B cell (primary cell): ENCODE measurements around the gene CLDN20. TPM values are rescaled to one million over a fixed set of nuclear protein-coding genes. Genes with fewer than 3 reads are reported as not detected.

Experiments used
- ATAC-seq: fragments of 200-7000 bp; cut with Tn5 transposase; one replicate; pipeline ENCODE4 v1.10.0; 2021; ENCODE audit warnings: low read depth, mild to moderate bottlenecking, moderate number of reproducible peaks, moderate library complexity
- CTCF ChIA-PET: fragments of 350-600 bp; sonication (Branson Sonifier 250); formaldehyde crosslinking; loops from one replicate; lab custom pipeline; 2021; ENCODE audit warnings: antibody characterized with exemption, inconsistent platforms; lab: Charles Lee
- POLR2A ChIA-PET: fragments of 350-600 bp; sonication (Branson Sonifier 250); formaldehyde crosslinking; loops from one replicate; lab custom pipeline; 2021; ENCODE audit warnings: antibody characterized with exemption; lab: Charles Lee
- DNase-seq: peaks from one replicate; pipeline ENCODE4 v3.0.0; 2013
- H2AFZ ChIP-seq: 2 replicates; pipeline ENCODE4 v1.6.1; 2012; ENCODE audit warnings: mild to moderate bottlenecking, low read depth, low read length; ENCODE audit not compliant: insufficient read depth, poor library complexity, severe bottlenecking
- H3K27ac ChIP-seq, 2 donors: 1 replicate in 1 of 2; 2 replicates in 1 of 2; pipeline ENCODE4 v1.5.1; 2012 to 2013; ENCODE audit warnings: low read length in 2 of 2, mild to moderate bottlenecking in 2 of 2, moderate library complexity in 1 of 2
- H3K27me3 ChIP-seq, 4 experiments: fragments of 200-600 bp in 1 of 4; sonication (generic) in 1 of 4; replicated peaks in 1 of 4; 1 replicate in 2 of 4; 2 replicates in 2 of 4; pipeline versions ENCODE4 v1.6.1 to v1.7.0; 2013 to 2016; ENCODE audit warnings: low read length in 3 of 4, mild to moderate bottlenecking in 2 of 4, mixed read lengths in 1 of 4, moderate library complexity in 1 of 4; ENCODE audit not compliant: insufficient read depth in 4 of 4, control insufficient read depth in 3 of 4; ENCODE audit errors: control extremely low read depth in 1 of 4
- H3K36me3 ChIP-seq, 2 experiments: replicated peaks in 1 of 2; 1 replicate in 1 of 2; 2 replicates in 1 of 2; pipeline versions ENCODE4 v1.6.1 to v1.7.1; 2013; ENCODE audit warnings: low read length in 1 of 2; ENCODE audit not compliant: insufficient read depth in 2 of 2, control insufficient read depth in 1 of 2; ENCODE audit errors: control extremely low read depth in 1 of 2, extremely low read depth in 1 of 2
- H3K4me1 ChIP-seq, 2 donors: fragments of 200-600 bp in 1 of 2; sonication (generic) in 1 of 2; 1 replicate in 1 of 2; 2 replicates in 1 of 2; pipeline versions ENCODE4 v1.5.1 to v1.6.1; 2013 to 2017; ENCODE audit warnings: low read length in 2 of 2; ENCODE audit not compliant: control insufficient read depth in 2 of 2, insufficient read depth in 2 of 2
- H3K4me2 ChIP-seq: replicated peaks from 2 replicates; pipeline ENCODE3; 2012; ENCODE audit warnings: mild to moderate bottlenecking, low read depth, low read length; ENCODE audit not compliant: poor library complexity, severe bottlenecking
- H3K4me3 ChIP-seq, 5 experiments: fragments of 200-600 bp in 1 of 5; sonication (generic) in 1 of 5; 1 replicate in 3 of 5; 2 replicates in 2 of 5; pipeline versions ENCODE4 v1.5.1 to v1.7.0; 2011 to 2016; ENCODE audit warnings: low read length in 4 of 5, mild to moderate bottlenecking in 4 of 5, low read depth in 2 of 5, control low read depth in 1 of 5, moderate library complexity in 1 of 5; ENCODE audit not compliant: insufficient read depth in 1 of 5; ENCODE audit errors: control extremely low read depth in 1 of 5, extremely low read depth in 1 of 5
- H3K79me2 ChIP-seq: fragments of 200-600 bp; sonication (generic); one replicate; pipeline ENCODE4 v1.6.0; 2016; ENCODE audit warnings: low read length; ENCODE audit not compliant: control insufficient read depth, insufficient read depth
- H3K9ac ChIP-seq: fragments of 200-600 bp; sonication (generic); 2 replicates; pipeline ENCODE4 v1.6.1; 2017; ENCODE audit warnings: mild to moderate bottlenecking, low read length, moderate library complexity
- H3K9me3 ChIP-seq, 3 donors: one replicate each; pipeline versions ENCODE4 v1.6.1 to v1.7.1; 2013; ENCODE audit warnings: low read length in 2 of 3; ENCODE audit not compliant: control insufficient read depth in 2 of 3, insufficient read depth in 1 of 3; ENCODE audit errors: control extremely low read depth in 1 of 3
- H4K20me1 ChIP-seq: 2 replicates; pipeline ENCODE4 v1.6.0; 2012; ENCODE audit warnings: mild to moderate bottlenecking, low read length; ENCODE audit not compliant: insufficient read depth, control insufficient read depth, poor library complexity, severe bottlenecking
- H3K27ac Mint-ChIP-seq: one replicate; pipeline ENCODE4 v1.8.0; 2021; ENCODE audit warnings: mixed read lengths
- H3K27me3 Mint-ChIP-seq: one replicate; pipeline ENCODE4 v1.8.0; 2021; ENCODE audit warnings: mixed read lengths
- H3K4me1 Mint-ChIP-seq: one replicate; pipeline ENCODE4 v1.8.0; 2021; ENCODE audit warnings: mixed read lengths
- H3K4me3 Mint-ChIP-seq: one replicate; pipeline ENCODE4 v1.8.0; 2021; ENCODE audit warnings: mixed read lengths
- H3K9me3 Mint-ChIP-seq: one replicate; pipeline ENCODE4 v1.8.0; 2022; ENCODE audit warnings: mixed read lengths; ENCODE audit not compliant: insufficient read depth
- EZH2 ChIP-seq: IDR thresholded peaks from 2 replicates; pipeline ENCODE4 v1.6.1; 2012; ENCODE audit warnings: borderline replicate concordance, low read depth, mild to moderate bottlenecking, moderate library complexity, low read length; ENCODE audit not compliant: insufficient read depth, poor library complexity, severe bottlenecking
- WGBS: methylation state at CpG from one replicate; pipeline ENCODE4 v1.1.5; 2013; ENCODE audit warnings: missing lambda C conversion rate; ENCODE audit not compliant: insufficient coverage; 5-methylcytosine and 5-hydroxymethylcytosine counted together
- intact Hi-C: fragments of 100-400 bp; cut with micrococcal nuclease; formaldehyde crosslinking; loops from one replicate; pipeline ENCODE4 v1.10.0; 2022
- polyA plus RNA-seq: library from polyadenylated mRNA; depleted of rRNA; stranded (reverse); fragments of >200 nt; gene quantifications from 2 replicates; pipeline ENCODE4 v1.2.3, GENCODE V29; 2012
- total RNA-seq, 2 donors: library from RNA; stranded (reverse); fragments of 120-200 nt in 1 of 2; gene quantifications; 1 replicate in 1 of 2; 2 replicates in 1 of 2; pipeline versions ENCODE4 v1.2.3 to v1.2.4, GENCODE V29; 2013 to 2022
- TF ChIP-seq, protein P1 (sequence below): fragments of 200-600 bp; IDR thresholded peaks from one replicate; pipeline ENCODE4 v1.8.0; 2022; ENCODE audit warnings: antibody characterized with exemption, mild to moderate bottlenecking

The CLDN20 gene
- total and polyA plus RNA-seq, 2 donors (not counting 1 experiment from before 2014, with no cell fraction given), result not detected

DNA sequence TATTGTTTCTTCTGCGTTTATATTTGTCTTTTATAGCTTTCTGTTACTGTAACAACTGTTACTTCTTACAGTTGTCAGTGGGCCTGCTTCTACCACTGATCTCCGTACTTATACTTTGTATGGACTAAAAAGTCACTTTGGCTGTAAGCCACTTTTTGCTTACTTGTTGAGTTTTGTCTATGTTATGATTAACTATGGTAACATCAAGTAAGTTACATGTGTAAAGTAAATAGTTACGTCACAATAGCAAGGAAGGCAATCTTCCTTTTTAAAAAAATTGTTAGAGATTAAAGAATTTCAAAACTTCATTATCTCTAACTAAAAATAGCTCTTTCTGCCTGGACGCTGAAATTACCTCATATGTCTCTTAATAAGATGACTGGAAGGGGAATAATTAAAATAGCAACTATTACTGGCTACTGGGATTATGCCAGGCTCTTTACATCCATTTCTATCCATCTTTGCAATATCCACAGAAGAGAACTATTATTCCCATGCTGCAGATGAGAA, 39.6 kb downstream of the CLDN20 start:
- peaks cover 5% of the 10 kb centered on the region for H3K4me1 Mint-ChIP-seq
- H3K4me1 ChIP-seq, result no peaks in the 10 kb centered on the region
- H3K4me2 ChIP-seq, result no peak overlapping the region
- H3K27ac ChIP-seq, result no peak overlapping the region
- intact Hi-C loops, result no loop called here
- H3K79me2 ChIP-seq, result peaks cover 5% of the 10 kb centered on the region
- H3K9ac ChIP-seq, result no peak overlapping the region
- H4K20me1 ChIP-seq, result no peaks in the 10 kb centered on the region
- WGBS, result no CpG with 5 or more reads among the region's 4 CpGs
- H3K27ac Mint-ChIP-seq, result no peak overlapping the region
- ChIA-PET CTCF (no interaction called here), POLR2A (interaction anchor here (0.6 kb wide), 1 partner anchor 269 kb away, joined by 4 read pairs; no protein-coding TSS in a partner anchor)
- H3K4me3 Mint-ChIP-seq, result no peak overlapping the region
- H3K4me3 ChIP-seq, result no peak overlapping the region
- no peak for ATAC-seq
- no peaks in the 10 kb centered on the region for H3K9me3 ChIP-seq
- H3K36me3 ChIP-seq, result peaks cover 0 to 33% of the 10 kb centered on the region in 2 experiments
- DNase-seq, result no peak
- TF ChIP-seq, protein P1, sequence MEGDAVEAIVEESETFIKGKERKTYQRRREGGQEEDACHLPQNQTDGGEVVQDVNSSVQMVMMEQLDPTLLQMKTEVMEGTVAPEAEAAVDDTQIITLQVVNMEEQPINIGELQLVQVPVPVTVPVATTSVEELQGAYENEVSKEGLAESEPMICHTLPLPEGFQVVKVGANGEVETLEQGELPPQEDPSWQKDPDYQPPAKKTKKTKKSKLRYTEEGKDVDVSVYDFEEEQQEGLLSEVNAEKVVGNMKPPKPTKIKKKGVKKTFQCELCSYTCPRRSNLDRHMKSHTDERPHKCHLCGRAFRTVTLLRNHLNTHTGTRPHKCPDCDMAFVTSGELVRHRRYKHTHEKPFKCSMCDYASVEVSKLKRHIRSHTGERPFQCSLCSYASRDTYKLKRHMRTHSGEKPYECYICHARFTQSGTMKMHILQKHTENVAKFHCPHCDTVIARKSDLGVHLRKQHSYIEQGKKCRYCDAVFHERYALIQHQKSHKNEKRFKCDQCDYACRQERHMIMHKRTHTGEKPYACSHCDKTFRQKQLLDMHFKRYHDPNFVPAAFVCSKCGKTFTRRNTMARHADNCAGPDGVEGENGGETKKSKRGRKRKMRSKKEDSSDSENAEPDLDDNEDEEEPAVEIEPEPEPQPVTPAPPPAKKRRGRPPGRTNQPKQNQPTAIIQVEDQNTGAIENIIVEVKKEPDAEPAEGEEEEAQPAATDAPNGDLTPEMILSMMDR, result no peak
- no peak for TF ChIP-seq EZH2
- no peaks in the 10 kb centered on the region for H3K9me3 Mint-ChIP-seq
- H2AFZ ChIP-seq, result no peak overlapping the region
- no peaks in the 10 kb centered on the region for H3K27me3 ChIP-seq
- H3K27me3 Mint-ChIP-seq, result no peaks in the 10 kb centered on the region

DNA sequence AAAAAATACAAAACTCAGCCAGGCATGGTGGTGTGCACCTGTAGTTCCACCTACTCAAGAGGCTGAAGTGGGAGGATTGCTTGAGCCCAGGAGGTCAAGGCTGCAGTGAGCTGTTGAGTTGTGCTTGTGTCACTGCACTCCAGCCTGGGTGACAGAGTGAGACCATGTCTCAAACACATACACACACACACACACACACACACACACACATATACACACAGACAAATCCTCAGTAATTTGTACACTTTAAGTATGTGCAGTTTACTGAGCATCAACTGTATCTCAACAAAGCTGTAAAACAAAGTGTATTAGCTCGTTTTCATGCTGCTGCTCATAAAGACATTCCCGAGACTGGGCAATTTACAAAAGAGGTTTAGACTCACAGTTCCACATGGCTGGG, 43.1 kb downstream of the CLDN20 start:
- Histone ChIP-seq H3K4me2 (no peak overlapping the region), H3K27me3 (no peaks in the 10 kb centered on the region), H3K9me3 (no peaks in the 10 kb centered on the region), H3K79me2 (peaks cover 10% of the 10 kb centered on the region), H3K4me3 (no peak overlapping the region), H4K20me1 (no peaks in the 10 kb centered on the region), H3K27ac (no peak overlapping the region), H3K4me1 (no peaks in the 10 kb centered on the region), H3K36me3 (peaks cover 6 to 28% of the 10 kb centered on the region in 2 experiments), H3K9ac (no peak overlapping the region), H2AFZ (no peak overlapping the region)
- Mint-ChIP-seq H3K4me3 (no peak overlapping the region), H3K27ac (no peak overlapping the region), H3K27me3 (no peaks in the 10 kb centered on the region), H3K9me3 (no peaks in the 10 kb centered on the region), H3K4me1 (peaks cover 14% of the 10 kb centered on the region)
- ATAC-seq (no peak), DNase-seq (no peak)
- intact Hi-C loops, result no loop called here
- 93% methylated on average over 2 of the region's 2 CpGs for WGBS
- TF ChIP-seq, protein P1, result no peak
- no peak for TF ChIP-seq EZH2
- POLR2A ChIA-PET, result no interaction called here
- CTCF ChIA-PET, result interaction anchor here (1.2 to 1.8 kb wide), 2 partner anchors 8 to 11 kb away, joined by 4 to 6 read pairs; no protein-coding TSS in a partner anchor
